Hepatocyte (in vitro differentiated cells): ENCODE results near the gene FOXO6.

Source experiments
- EZH2 ChIP-seq: fragments of 200-600 bp; sonication (generic); IDR thresholded peaks from 2 replicates; pipeline ENCODE4 v1.6.1; 2016; ENCODE audit warnings: antibody characterized with exemption, mild to moderate bottlenecking, borderline replicate concordance
- EZH2phosphoT487 ChIP-seq: fragments of 200-600 bp; sonication (generic); IDR thresholded peaks from one replicate; pipeline ENCODE4 v1.6.1; 2018; ENCODE audit warnings: antibody characterized with exemption, mild to moderate bottlenecking, low read depth, moderate library complexity; ENCODE audit not compliant: unreplicated experiment, severe bottlenecking
- TF ChIP-seq, protein P1 (sequence below): fragments of 200-600 bp; sonication (generic); IDR thresholded peaks from 2 replicates; pipeline ENCODE4 v1.5.1; 2016; ENCODE audit warnings: antibody characterized with exemption, mild to moderate bottlenecking; ENCODE audit not compliant: poor library complexity

DNA sequence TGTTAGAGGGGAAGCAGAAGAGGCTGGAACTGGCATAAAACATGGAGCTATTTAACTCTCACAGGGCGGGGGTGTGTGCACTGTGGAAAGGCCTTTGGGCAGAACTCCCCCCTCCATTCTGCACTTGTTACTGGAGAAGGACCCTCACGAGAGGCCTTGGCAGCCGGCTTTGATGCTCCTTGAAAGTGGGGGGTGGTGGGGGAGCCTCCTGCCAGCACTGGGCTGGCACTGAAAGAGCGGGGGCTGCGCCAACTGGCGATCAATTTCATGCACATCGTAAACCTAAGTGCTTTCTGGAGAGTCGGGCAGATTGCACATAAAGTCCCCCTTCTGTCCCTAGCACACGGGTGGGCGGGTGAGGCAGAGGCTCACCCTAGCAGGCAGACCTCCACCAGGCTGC is 28.9 kb downstream of the FOXO6 start:
- TF ChIP-seq, protein P1, sequence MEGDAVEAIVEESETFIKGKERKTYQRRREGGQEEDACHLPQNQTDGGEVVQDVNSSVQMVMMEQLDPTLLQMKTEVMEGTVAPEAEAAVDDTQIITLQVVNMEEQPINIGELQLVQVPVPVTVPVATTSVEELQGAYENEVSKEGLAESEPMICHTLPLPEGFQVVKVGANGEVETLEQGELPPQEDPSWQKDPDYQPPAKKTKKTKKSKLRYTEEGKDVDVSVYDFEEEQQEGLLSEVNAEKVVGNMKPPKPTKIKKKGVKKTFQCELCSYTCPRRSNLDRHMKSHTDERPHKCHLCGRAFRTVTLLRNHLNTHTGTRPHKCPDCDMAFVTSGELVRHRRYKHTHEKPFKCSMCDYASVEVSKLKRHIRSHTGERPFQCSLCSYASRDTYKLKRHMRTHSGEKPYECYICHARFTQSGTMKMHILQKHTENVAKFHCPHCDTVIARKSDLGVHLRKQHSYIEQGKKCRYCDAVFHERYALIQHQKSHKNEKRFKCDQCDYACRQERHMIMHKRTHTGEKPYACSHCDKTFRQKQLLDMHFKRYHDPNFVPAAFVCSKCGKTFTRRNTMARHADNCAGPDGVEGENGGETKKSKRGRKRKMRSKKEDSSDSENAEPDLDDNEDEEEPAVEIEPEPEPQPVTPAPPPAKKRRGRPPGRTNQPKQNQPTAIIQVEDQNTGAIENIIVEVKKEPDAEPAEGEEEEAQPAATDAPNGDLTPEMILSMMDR = no peak
- TF ChIP-seq EZH2 (no peak), EZH2phosphoT487 (no peak)
